SHP77 (cell line): ENCODE data around the gene MOB2.
"Not testable (repeated sequence)": the region's sequence is repeated elsewhere in the genome, so short reads cannot be mapped to it uniquely, and the experiment has no call there.

Experiments used
- DNase-seq, 2 experiments: peaks; one replicate each; lab custom pipeline; 2025; lab: John Stamatoyannopoulos, UW

MOB2 gene

GRCh38 chr11:1440066-1440465 lies 46.5 kb downstream of the MOB2 start:
- no peak for DNase-seq

- no peak for DNase-seq
Observed at GRCh38 chr11:1439341-1439740, 47.2 kb downstream of the MOB2 start.

- DNase-seq = no peak
Observed at GRCh38 chr11:1438967-1439330, 47.6 kb downstream of the MOB2 start.

GRCh38 chr11:1438261-1438966 lies 48.2 kb downstream of the MOB2 start:
- DNase-seq = no peak

- DNase-seq = no peak
Observed at GRCh38 chr11:1437500-1437899, 49.1 kb downstream of the MOB2 start.

GRCh38 chr11:1436468-1437039 lies 50.0 kb downstream of the MOB2 start:
- DNase-seq = no peak

- no peak for DNase-seq
Observed at GRCh38 chr11:1435820-1436467, 50.6 kb downstream of the MOB2 start.

- DNase-seq = not testable (repeated sequence)
Observed at GRCh38 chr11:1435479-1435819, 51.1 kb downstream of the MOB2 start.

GRCh38 chr11:1433977-1434640 lies 52.5 kb downstream of the MOB2 start:
- no peak for DNase-seq

- DNase-seq = no peak
Observed at GRCh38 chr11:1433568-1433967, 53.0 kb downstream of the MOB2 start.

- DNase-seq = no peak
Observed at GRCh38 chr11:1428762-1429316, 57.7 kb downstream of the MOB2 start.

- DNase-seq = no peak
Observed at GRCh38 chr11:1425439-1425838, 61.1 kb downstream of the MOB2 start.

GRCh38 chr11:1425006-1425405 lies 61.6 kb downstream of the MOB2 start:
- DNase-seq = no peak

GRCh38 chr11:1423406-1423805 lies 63.2 kb downstream of the MOB2 start:
- DNase-seq = not testable (repeated sequence)

- DNase-seq = no peak
Observed at GRCh38 chr11:1422981-1423380, 63.6 kb downstream of the MOB2 start.

GRCh38 chr11:1422481-1422880 lies 64.1 kb downstream of the MOB2 start:
- no peak for DNase-seq

- no peak for DNase-seq
Observed at GRCh38 chr11:1421291-1421690, 65.3 kb downstream of the MOB2 start.

GRCh38 chr11:1419811-1420210 lies 66.8 kb downstream of the MOB2 start:
- DNase-seq = no peak
